ENCODE data around the gene FGD3.

FGD3 gene

DNA sequence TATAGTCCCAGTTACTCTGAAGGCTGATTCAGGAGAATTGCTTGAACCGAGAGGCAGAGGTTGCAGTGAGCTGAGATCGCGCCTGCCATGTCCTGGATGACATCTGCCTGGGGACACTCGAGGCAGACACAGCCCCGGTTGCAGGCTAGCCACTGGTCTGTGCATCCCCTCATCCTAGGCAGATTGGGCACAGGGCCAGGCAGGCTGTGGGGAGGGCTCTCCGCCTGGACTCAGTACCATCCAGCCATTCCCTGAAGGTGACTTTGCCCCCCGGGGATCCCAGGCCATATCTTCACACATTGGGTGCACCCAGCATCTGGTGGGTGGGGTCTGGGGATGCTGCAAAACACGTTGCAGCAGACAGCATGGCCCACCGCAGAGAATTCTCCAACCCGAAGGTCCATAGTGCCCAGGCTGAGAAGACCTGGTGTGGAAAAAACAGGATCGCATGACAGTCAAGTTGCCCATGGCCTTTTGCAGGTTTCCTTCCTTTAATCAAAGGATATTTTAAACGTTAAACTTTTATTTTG, 60.3 kb downstream of the FGD3 start:
- H3K4me3 ChIP-seq (ENCODE audit: insufficient read depth in 1 of 2, low read depth in 1 of 2, low read length in 2 of 2): no peak overlapping the region
- no peak overlapping the region for H4K8ac ChIP-seq (ENCODE audit: low read length)
- H2BK15ac ChIP-seq (ENCODE audit: low read depth, poor library complexity, severe bottlenecking): no peak overlapping the region
- H3K9ac ChIP-seq (ENCODE audit: low read length): no peak overlapping the region
- DNase-seq: no peak
- H2AK5ac ChIP-seq (ENCODE audit: low read length, severe bottlenecking): no peak overlapping the region
- H3K27me3 ChIP-seq (ENCODE audit: control insufficient read depth in 1 of 2, insufficient read depth in 1 of 2, low read length in 2 of 2): peaks cover 15 to 45% of the 10 kb centered on the region in 2 experiments
- H3K9me3 ChIP-seq (ENCODE audit: control insufficient read depth, low read length): no peaks in the 10 kb centered on the region
- no peak overlapping the region for H3K4me2 ChIP-seq (ENCODE audit: low read length, poor library complexity, severe bottlenecking)
- no peak overlapping the region for H4K91ac ChIP-seq (ENCODE audit: low read length)
- no peak overlapping the region for H3K23ac ChIP-seq (ENCODE audit: low read length in 2 of 2)
- H3K79me1 ChIP-seq (replicated peaks; ENCODE audit: low read length, poor library complexity, severe bottlenecking): no peaks in the 10 kb centered on the region
- H3K4me1 ChIP-seq (ENCODE audit: control insufficient read depth, insufficient read depth, low read depth, low read length): no peaks in the 10 kb centered on the region
- H3K18ac ChIP-seq (ENCODE audit: low read depth in 1 of 2, low read length in 2 of 2): no peak overlapping the region
- H3K27ac ChIP-seq (ENCODE audit: low read length, poor library complexity, severe bottlenecking): no peak overlapping the region
- no peak overlapping the region for H2AFZ ChIP-seq (ENCODE audit: low read depth, low read length)
- no peak overlapping the region for H2BK120ac ChIP-seq (ENCODE audit: low read depth, low read length)
- no peak overlapping the region for H3K4ac ChIP-seq (ENCODE audit: low read depth in 1 of 2, low read length in 2 of 2)
- no peak overlapping the region for H2BK5ac ChIP-seq (ENCODE audit: low read depth, low read length, poor library complexity, severe bottlenecking)
- H2BK12ac ChIP-seq (ENCODE audit: low read length in 2 of 2): no peak overlapping the region
- WGBS: 81% methylated on average over 11 of the region's 12 CpGs
- H3K36me3 ChIP-seq (ENCODE audit: control insufficient read depth in 1 of 2, insufficient read depth in 2 of 2, low read depth in 1 of 2, low read length in 2 of 2): no peaks in the 10 kb centered on the region
- peak overlapping the region in 1 of 2 experiments; percentile 92 for H3K14ac ChIP-seq (ENCODE audit: low read length in 2 of 2)

DNA sequence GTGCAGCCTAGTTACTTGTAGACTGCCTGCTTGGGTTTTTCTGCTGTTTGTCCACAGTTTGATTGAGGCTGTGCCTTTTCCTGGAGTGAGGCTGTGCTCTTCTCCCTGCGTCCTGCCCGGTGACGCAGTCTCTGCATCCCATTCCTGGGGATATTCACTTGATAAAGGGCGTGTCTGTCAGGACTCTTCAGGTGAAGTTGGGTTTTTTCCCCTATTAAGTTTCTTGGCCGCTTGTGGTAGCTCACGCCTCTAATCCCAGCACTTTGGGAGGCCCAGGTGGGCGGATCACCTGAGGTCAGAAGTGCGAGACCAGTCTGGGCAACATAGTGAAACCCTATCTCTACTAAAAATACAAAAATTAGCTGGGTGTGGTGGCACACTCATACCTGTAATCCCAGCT, 61.1 kb downstream of the FGD3 start:
- Histone ChIP-seq H3K27ac (ENCODE audit: low read length, poor library complexity, severe bottlenecking) (no peak overlapping the region), H4K8ac (ENCODE audit: low read length) (no peak overlapping the region), H3K4me3 (ENCODE audit: insufficient read depth in 1 of 2, low read depth in 1 of 2, low read length in 2 of 2) (no peak overlapping the region), H2BK120ac (ENCODE audit: low read depth, low read length) (no peak overlapping the region), H2BK12ac (ENCODE audit: low read length in 2 of 2) (no peak overlapping the region), H3K4me2 (ENCODE audit: low read length, poor library complexity, severe bottlenecking) (no peak overlapping the region), H3K4ac (ENCODE audit: low read depth in 1 of 2, low read length in 2 of 2) (no peak overlapping the region), H3K79me1 (replicated peaks; ENCODE audit: low read length, poor library complexity, severe bottlenecking) (no peaks in the 10 kb centered on the region), H2BK15ac (ENCODE audit: low read depth, poor library complexity, severe bottlenecking) (no peak overlapping the region), H2AFZ (ENCODE audit: low read depth, low read length) (no peak overlapping the region), H2BK5ac (ENCODE audit: low read depth, low read length, poor library complexity, severe bottlenecking) (no peak overlapping the region), H3K9ac (ENCODE audit: low read length) (no peak overlapping the region), H2AK5ac (ENCODE audit: low read length, severe bottlenecking) (no peak overlapping the region), H3K36me3 (ENCODE audit: control insufficient read depth in 1 of 2, insufficient read depth in 2 of 2, low read depth in 1 of 2, low read length in 2 of 2) (no peaks in the 10 kb centered on the region), H3K27me3 (ENCODE audit: control insufficient read depth in 1 of 2, insufficient read depth in 1 of 2, low read length in 2 of 2) (peaks cover 15 to 44% of the 10 kb centered on the region in 2 experiments), H3K14ac (ENCODE audit: low read length in 2 of 2) (no peak overlapping the region), H4K91ac (ENCODE audit: low read length) (no peak overlapping the region), H3K18ac (ENCODE audit: low read depth in 1 of 2, low read length in 2 of 2) (no peak overlapping the region), H3K4me1 (ENCODE audit: control insufficient read depth, insufficient read depth, low read depth, low read length) (no peaks in the 10 kb centered on the region), H3K23ac (ENCODE audit: low read length in 2 of 2) (no peak overlapping the region), H3K9me3 (ENCODE audit: control insufficient read depth, low read length) (no peaks in the 10 kb centered on the region)
- 87% methylated on average over 8 of the region's 8 CpGs for WGBS
- no peak for DNase-seq

DNA sequence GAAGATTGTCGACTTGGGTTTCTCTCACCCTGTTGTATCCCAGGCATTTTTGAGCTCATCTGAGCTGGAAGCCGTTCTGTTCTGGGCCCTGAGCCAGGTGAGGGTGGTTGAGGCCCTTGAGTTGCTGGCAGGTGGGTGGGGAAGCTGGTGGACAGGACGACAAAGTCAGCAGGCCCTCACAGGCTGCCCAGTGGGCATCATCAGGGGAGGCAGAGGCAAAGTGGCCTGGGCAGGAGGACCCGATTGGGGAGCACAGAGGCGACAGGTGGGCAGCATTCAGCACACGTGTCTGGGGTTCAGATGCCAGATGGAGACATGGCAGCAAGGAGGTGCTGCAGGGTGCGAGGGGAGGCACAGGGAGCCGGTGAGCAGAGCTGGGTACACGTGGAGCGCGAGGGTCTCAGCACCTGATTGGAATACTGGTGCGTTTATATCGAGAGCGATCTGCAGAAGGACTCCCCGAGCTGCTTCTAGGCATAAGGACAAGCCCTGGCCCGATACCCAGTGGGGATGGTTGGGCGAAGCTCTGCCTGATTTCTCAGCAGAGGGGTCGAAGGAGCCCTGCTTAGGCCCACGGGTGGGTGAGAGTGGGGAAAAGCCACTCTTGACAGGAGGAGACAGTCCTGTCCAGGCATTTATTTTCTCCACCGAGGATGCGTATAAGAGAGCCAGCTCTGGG, 62.2 kb downstream of the FGD3 start:
- H2BK12ac ChIP-seq (ENCODE audit: low read length in 2 of 2): no peak overlapping the region
- H4K91ac ChIP-seq (ENCODE audit: low read length): no peak overlapping the region
- no peak overlapping the region for H3K18ac ChIP-seq (ENCODE audit: low read depth in 1 of 2, low read length in 2 of 2)
- no peak overlapping the region for H3K4me2 ChIP-seq (ENCODE audit: low read length, poor library complexity, severe bottlenecking)
- H3K14ac ChIP-seq (ENCODE audit: low read length in 2 of 2): peak overlapping the region in 1 of 2 experiments; percentile 72
- H3K4me3 ChIP-seq (ENCODE audit: insufficient read depth in 1 of 2, low read depth in 1 of 2, low read length in 2 of 2): no peak overlapping the region
- H2BK5ac ChIP-seq (ENCODE audit: low read depth, low read length, poor library complexity, severe bottlenecking): no peak overlapping the region
- H3K9me3 ChIP-seq (ENCODE audit: control insufficient read depth, low read length): no peaks in the 10 kb centered on the region
- no peaks in the 10 kb centered on the region for H3K4me1 ChIP-seq (ENCODE audit: control insufficient read depth, insufficient read depth, low read depth, low read length)
- no peaks in the 10 kb centered on the region for H3K36me3 ChIP-seq (ENCODE audit: control insufficient read depth in 1 of 2, insufficient read depth in 2 of 2, low read depth in 1 of 2, low read length in 2 of 2)
- DNase-seq: no peak
- no peak overlapping the region for H2BK15ac ChIP-seq (ENCODE audit: low read depth, poor library complexity, severe bottlenecking)
- no peaks in the 10 kb centered on the region for H3K79me1 ChIP-seq (replicated peaks; ENCODE audit: low read length, poor library complexity, severe bottlenecking)
- H2AK5ac ChIP-seq (ENCODE audit: low read length, severe bottlenecking): no peak overlapping the region
- no peak overlapping the region for H2AFZ ChIP-seq (ENCODE audit: low read depth, low read length)
- H3K23ac ChIP-seq (ENCODE audit: low read length in 2 of 2): no peak overlapping the region
- H2BK120ac ChIP-seq (ENCODE audit: low read depth, low read length): no peak overlapping the region
- H4K8ac ChIP-seq (ENCODE audit: low read length): no peak overlapping the region
- H3K27me3 ChIP-seq (ENCODE audit: control insufficient read depth in 1 of 2, insufficient read depth in 1 of 2, low read length in 2 of 2): peaks cover 12 to 46% of the 10 kb centered on the region in 2 experiments
- H3K9ac ChIP-seq (ENCODE audit: low read length): no peak overlapping the region
- no peak overlapping the region for H3K27ac ChIP-seq (ENCODE audit: low read length, poor library complexity, severe bottlenecking)
- no peak overlapping the region for H3K4ac ChIP-seq (ENCODE audit: low read depth in 1 of 2, low read length in 2 of 2)
- whole genome bisulfite sequencing: 86% methylated on average over 21 of the region's 21 CpGs

DNA sequence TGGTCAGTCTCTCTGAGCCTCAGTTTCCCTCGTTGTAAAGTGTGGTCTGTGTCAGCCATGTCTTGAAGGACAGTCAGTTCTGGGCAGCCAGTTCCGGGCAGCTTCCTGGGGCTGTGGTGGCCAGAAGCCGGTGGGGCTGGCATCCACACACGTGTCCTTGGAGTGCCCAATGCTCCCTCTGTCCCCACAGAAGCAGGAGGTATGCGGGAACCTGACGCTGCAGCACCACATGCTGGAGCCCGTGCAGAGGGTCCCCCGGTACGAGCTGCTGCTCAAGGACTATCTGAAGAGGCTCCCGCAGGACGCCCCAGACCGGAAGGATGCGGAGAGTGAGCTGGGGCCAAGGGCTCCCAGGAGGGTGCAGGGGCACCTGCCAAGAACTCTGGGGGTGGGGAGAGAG, 62.7 kb downstream of the FGD3 start:
- H3K23ac ChIP-seq (ENCODE audit: low read length in 2 of 2): no peak overlapping the region
- no peak overlapping the region for H2BK15ac ChIP-seq (ENCODE audit: low read depth, poor library complexity, severe bottlenecking)
- no peak overlapping the region for H3K14ac ChIP-seq (ENCODE audit: low read length in 2 of 2)
- no peaks in the 10 kb centered on the region for H3K36me3 ChIP-seq (ENCODE audit: control insufficient read depth in 1 of 2, insufficient read depth in 2 of 2, low read depth in 1 of 2, low read length in 2 of 2)
- no peak overlapping the region for H3K4ac ChIP-seq (ENCODE audit: low read depth in 1 of 2, low read length in 2 of 2)
- no peak overlapping the region for H3K4me2 ChIP-seq (ENCODE audit: low read length, poor library complexity, severe bottlenecking)
- H4K91ac ChIP-seq (ENCODE audit: low read length): no peak overlapping the region
- no peaks in the 10 kb centered on the region for H3K79me1 ChIP-seq (replicated peaks; ENCODE audit: low read length, poor library complexity, severe bottlenecking)
- H2BK5ac ChIP-seq (ENCODE audit: low read depth, low read length, poor library complexity, severe bottlenecking): no peak overlapping the region
- H3K27me3 ChIP-seq (ENCODE audit: control insufficient read depth in 1 of 2, insufficient read depth in 1 of 2, low read length in 2 of 2): peaks cover 9 to 42% of the 10 kb centered on the region in 2 experiments
- H3K9me3 ChIP-seq (ENCODE audit: control insufficient read depth, low read length): no peaks in the 10 kb centered on the region
- no peak overlapping the region for H3K27ac ChIP-seq (ENCODE audit: low read length, poor library complexity, severe bottlenecking)
- no peak overlapping the region for H2BK12ac ChIP-seq (ENCODE audit: low read length in 2 of 2)
- no peak overlapping the region for H2AFZ ChIP-seq (ENCODE audit: low read depth, low read length)
- H2BK120ac ChIP-seq (ENCODE audit: low read depth, low read length): no peak overlapping the region
- no peak overlapping the region for H4K8ac ChIP-seq (ENCODE audit: low read length)
- no peak overlapping the region for H3K4me3 ChIP-seq (ENCODE audit: insufficient read depth in 1 of 2, low read depth in 1 of 2, low read length in 2 of 2)
- no peaks in the 10 kb centered on the region for H3K4me1 ChIP-seq (ENCODE audit: control insufficient read depth, insufficient read depth, low read depth, low read length)
- no peak overlapping the region for H2AK5ac ChIP-seq (ENCODE audit: low read length, severe bottlenecking)
- WGBS: 76% methylated on average over 13 of the region's 13 CpGs
- no peak overlapping the region for H3K9ac ChIP-seq (ENCODE audit: low read length)
- H3K18ac ChIP-seq (ENCODE audit: low read depth in 1 of 2, low read length in 2 of 2): no peak overlapping the region
- DNase-seq: no peak
